ENCODE data around the gene TCERG1. TPM values are rescaled to one million over a fixed set of nuclear protein-coding genes. Genes with fewer than 3 reads are reported as not detected.

Gene TCERG1
- total and polyA plus RNA-seq, 3 donors from 2014 or later = 43.0 to 134 (median 122) TPM

DNA sequence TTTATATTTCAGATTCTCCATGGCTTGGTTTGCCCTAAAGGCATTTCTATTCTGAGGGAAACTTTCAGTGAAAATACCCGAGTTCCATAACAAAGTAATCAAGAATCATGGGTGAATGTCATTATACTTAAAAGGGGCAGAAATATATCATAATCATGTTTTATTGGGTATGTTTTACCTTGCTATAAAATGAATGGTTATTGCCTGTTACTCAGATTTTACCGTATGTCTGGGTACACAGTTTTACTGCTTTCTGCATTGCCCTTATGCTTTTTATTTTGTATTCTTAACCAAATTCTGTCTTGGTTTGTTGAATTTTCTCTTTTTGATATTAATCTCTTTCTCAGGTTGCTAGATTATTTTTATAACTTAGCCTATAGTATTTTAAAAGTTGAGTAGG is 66.3 kb downstream of the TCERG1 start:
- DNase-seq = no peak
- Histone ChIP-seq H3K27ac (no peak overlapping the region), H3K36me3 (ENCODE audit: low read depth, missing control alignments) (no peaks in the 10 kb centered on the region), H3K9me3 (no peaks in the 10 kb centered on the region), H3K4me1 (no peaks in the 10 kb centered on the region), H3K27me3 (no peaks in the 10 kb centered on the region), H3K4me3 (no peak overlapping the region)
- TF ChIP-seq, protein P1, sequence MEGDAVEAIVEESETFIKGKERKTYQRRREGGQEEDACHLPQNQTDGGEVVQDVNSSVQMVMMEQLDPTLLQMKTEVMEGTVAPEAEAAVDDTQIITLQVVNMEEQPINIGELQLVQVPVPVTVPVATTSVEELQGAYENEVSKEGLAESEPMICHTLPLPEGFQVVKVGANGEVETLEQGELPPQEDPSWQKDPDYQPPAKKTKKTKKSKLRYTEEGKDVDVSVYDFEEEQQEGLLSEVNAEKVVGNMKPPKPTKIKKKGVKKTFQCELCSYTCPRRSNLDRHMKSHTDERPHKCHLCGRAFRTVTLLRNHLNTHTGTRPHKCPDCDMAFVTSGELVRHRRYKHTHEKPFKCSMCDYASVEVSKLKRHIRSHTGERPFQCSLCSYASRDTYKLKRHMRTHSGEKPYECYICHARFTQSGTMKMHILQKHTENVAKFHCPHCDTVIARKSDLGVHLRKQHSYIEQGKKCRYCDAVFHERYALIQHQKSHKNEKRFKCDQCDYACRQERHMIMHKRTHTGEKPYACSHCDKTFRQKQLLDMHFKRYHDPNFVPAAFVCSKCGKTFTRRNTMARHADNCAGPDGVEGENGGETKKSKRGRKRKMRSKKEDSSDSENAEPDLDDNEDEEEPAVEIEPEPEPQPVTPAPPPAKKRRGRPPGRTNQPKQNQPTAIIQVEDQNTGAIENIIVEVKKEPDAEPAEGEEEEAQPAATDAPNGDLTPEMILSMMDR (IDR thresholded peaks at IDR 0.05) = no peak
- no peak for TF ChIP-seq POLR2A (IDR thresholded peaks at IDR 0.05)
- 86 to 90% methylated on average over 2 of the region's 2 CpGs for WGBS, 2 donors
- intact Hi-C loops (cut with DNase I; ENCODE audit: low total_unique reads) = no loop called here

DNA sequence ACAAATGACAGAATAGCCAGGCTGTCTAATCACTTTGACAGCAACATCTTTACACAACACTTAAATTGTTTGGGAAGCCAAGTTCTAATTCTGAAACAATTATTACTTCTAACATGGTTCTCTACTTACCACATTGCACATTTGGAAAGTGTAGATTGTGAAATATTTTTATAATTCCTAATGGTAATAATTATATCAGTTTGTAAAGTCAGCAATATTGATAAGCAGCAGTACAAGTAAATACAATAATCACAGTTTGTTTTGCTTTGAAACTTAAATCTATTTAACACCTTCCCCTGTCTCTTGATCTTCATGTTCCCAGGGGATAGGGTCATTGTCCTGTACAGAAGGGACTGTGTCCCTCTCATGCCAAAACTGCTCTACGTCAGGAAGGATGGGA is 67.4 kb downstream of the TCERG1 start:
- intact Hi-C loops (cut with DNase I; ENCODE audit: low total_unique reads) = no loop called here
- H3K27me3 ChIP-seq = no peaks in the 10 kb centered on the region
- no peak for DNase-seq
- H3K36me3 ChIP-seq (ENCODE audit: low read depth, missing control alignments) = no peaks in the 10 kb centered on the region
- WGBS, 2 donors = 82 to 83% methylated on average over 1 of the region's 1 CpG
- H3K27ac ChIP-seq = no peak overlapping the region
- no peaks in the 10 kb centered on the region for H3K4me1 ChIP-seq
- no peaks in the 10 kb centered on the region for H3K9me3 ChIP-seq
- TF ChIP-seq POLR2A (IDR thresholded peaks at IDR 0.05) = no peak
- H3K4me3 ChIP-seq = no peak overlapping the region

DNA sequence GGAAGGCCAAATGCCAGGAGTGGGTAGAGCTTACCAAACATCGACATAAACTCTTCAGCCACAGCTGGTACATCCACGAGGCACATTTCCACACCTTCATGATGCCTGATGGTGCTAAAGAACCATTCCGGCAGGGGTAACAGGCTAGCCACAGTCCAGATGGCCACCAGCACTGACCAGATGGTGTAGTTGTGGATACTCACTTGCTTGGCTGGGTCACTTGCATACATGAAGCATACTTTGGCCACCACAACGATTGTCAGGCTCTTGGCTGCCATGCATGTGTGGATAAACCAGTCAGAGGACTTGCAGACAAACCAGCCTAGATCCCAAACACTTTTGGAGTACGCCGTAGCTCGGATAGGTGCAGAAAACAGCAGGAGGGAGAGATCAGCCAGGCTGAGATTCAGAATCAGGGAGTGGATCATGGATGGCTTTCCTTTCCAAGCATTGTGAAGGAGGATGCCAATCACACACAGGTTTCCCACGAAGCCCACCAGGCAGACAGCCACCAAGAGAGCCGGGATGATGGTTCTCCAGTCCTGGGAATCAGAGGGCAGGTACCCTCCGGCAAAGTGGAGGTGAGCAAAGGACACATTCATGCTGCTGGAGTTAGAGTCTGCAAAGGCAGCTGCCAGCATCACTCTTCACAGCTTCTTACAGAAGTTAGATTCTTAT is 68.5 kb downstream of the TCERG1 start:
- H3K27me3 ChIP-seq = no peaks in the 10 kb centered on the region
- H3K4me3 ChIP-seq = no peak overlapping the region
- no peaks in the 10 kb centered on the region for H3K36me3 ChIP-seq (ENCODE audit: low read depth, missing control alignments)
- no peaks in the 10 kb centered on the region for H3K4me1 ChIP-seq
- no peak overlapping the region for H3K27ac ChIP-seq
- intact Hi-C loops (cut with DNase I; ENCODE audit: low total_unique reads) = no loop called here
- TF ChIP-seq, protein P1 (IDR thresholded peaks at IDR 0.05) = no peak
- no peak for TF ChIP-seq POLR2A (IDR thresholded peaks at IDR 0.05)
- WGBS, 2 donors = 84 to 87% methylated on average over 8 to 10 of the region's 10 CpGs
- H3K9me3 ChIP-seq = no peaks in the 10 kb centered on the region
- no peak for DNase-seq

DNA sequence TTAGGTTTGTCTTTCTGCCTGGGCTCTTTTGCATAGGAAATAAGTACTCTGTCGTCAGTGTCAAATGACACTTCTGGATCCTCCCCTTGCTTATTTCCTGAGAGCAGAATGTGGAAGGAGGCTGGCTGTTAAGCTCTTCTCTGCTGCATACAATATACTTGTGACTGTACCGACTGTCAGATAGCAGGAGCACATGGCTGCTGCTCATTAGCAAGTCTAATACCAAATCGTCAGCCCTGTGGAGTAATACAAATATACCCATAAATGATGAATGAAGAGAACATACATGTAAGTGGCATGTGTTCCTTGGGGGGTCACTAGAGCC is 69.0 kb downstream of the TCERG1 start, which contains the start of gene GPR151:
Gene GPR151, minus strand, starts transcription at position 40 of the 325 bp plus-strand sequence. CDS start 77 bp downstream, outside the sequence.
- no peak for TF ChIP-seq POLR2A (IDR thresholded peaks at IDR 0.05)
- TF ChIP-seq, protein P1 (IDR thresholded peaks at IDR 0.05) = no peak
- Histone ChIP-seq H3K27ac (no peak within 1 kb of the TSS), H3K27me3 (no peaks in the 10 kb centered on the region), H3K36me3 (ENCODE audit: low read depth, missing control alignments) (no peaks in the 10 kb centered on the region), H3K4me1 (no peaks in the 10 kb centered on the region), H3K4me3 (no peak within 1 kb of the TSS), H3K9me3 (no peaks in the 10 kb centered on the region)
- intact Hi-C loops (cut with DNase I; ENCODE audit: low total_unique reads) = no loop called here
- WGBS, 2 donors = 36 to 39% methylated on average over 3 of the region's 3 CpGs
- DNase-seq = no peak

DNA sequence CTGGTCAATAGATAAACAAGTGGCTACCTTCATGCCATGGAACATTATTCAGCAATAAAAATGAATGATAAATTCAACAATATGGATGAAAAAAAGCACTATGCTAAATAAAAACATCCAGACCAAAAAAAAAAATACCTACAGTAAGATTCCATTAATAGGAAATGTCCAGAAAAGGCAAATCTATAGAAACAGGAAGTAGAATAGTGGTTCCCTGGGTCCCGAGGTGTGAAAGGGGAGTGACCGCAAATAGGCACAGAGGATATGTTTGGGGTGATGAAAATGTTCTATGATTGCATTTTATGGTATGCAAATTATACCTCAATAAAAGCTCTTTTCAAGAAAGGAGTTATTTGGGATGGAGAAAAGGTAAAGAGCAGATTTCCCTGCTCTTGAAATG is 72.4 kb downstream of the TCERG1 start:
- no peak for TF ChIP-seq POLR2A (IDR thresholded peaks at IDR 0.05)
- TF ChIP-seq, protein P1 (IDR thresholded peaks at IDR 0.05) = no peak

More for the DNA sequence above, 72.4 kb downstream of the TCERG1 start:
- H3K9me3 ChIP-seq = no peaks in the 10 kb centered on the region
- no peaks in the 10 kb centered on the region for H3K36me3 ChIP-seq (ENCODE audit: low read depth, missing control alignments)
- H3K27me3 ChIP-seq = no peaks in the 10 kb centered on the region
- H3K4me1 ChIP-seq = no peaks in the 10 kb centered on the region
- intact Hi-C loops (cut with DNase I; ENCODE audit: low total_unique reads) = no loop called here
- no peak overlapping the region for H3K4me3 ChIP-seq
- no peak overlapping the region for H3K27ac ChIP-seq
- DNase-seq = no peak
- WGBS, 2 donors = 82 to 84% methylated on average over 2 of the region's 2 CpGs
